Effector memory CD4-positive, alpha-beta T cell (primary cell): ENCODE measurements around the gene PROB1.

ENCODE experiments used
- DNase-seq, 3 donors: peaks; one replicate each; pipeline ENCODE4 v3.0.0-alpha.2; 2020
- H3K27ac ChIP-seq: 2 replicates; pipeline ENCODE4 v1.7.0; 2013; ENCODE audit warnings: mild to moderate bottlenecking, low read length, moderate library complexity; ENCODE audit not compliant: insufficient read depth, poor library complexity, severe bottlenecking
- H3K27me3 ChIP-seq: replicated peaks from 2 replicates; pipeline ENCODE4 v1.7.0; 2013; ENCODE audit warnings: mild to moderate bottlenecking, low read length; ENCODE audit not compliant: insufficient read depth, control insufficient read depth, poor library complexity, severe bottlenecking
- H3K36me3 ChIP-seq: 2 replicates; pipeline ENCODE4 v1.7.0; 2013; ENCODE audit warnings: mild to moderate bottlenecking, low read length, moderate library complexity; ENCODE audit not compliant: control insufficient read depth, insufficient read depth
- H3K4me1 ChIP-seq: 2 replicates; pipeline ENCODE4 v1.7.0; 2013; ENCODE audit warnings: low read length, mild to moderate bottlenecking; ENCODE audit not compliant: control insufficient read depth, insufficient read depth, poor library complexity, severe bottlenecking
- H3K4me3 ChIP-seq: 2 replicates; pipeline ENCODE4 v1.7.0; 2013; ENCODE audit warnings: low read length, low read depth, mild to moderate bottlenecking; ENCODE audit not compliant: insufficient read depth, poor library complexity, severe bottlenecking
- H3K9me3 ChIP-seq: 2 replicates; pipeline ENCODE4 v1.7.0; 2013; ENCODE audit warnings: mild to moderate bottlenecking, low read length, moderate library complexity; ENCODE audit not compliant: control insufficient read depth

The PROB1 gene

GRCh38 chr5:139403787-139404483 is 9.0 kb upstream of the PROB1 start, which contains the start of gene SPATA24:
TSS of gene SPATA24 (minus strand) at chr5:139404089. CDS start at chr5:139404060, 29 bp downstream.
- Histone ChIP-seq H3K4me3 (peak within 1 kb of the TSS; percentile 52), H3K4me1 (peaks cover 8% of the 10 kb centered on the region), H3K27ac (peak within 1 kb of the TSS; percentile 83), H3K27me3 (no peaks in the 10 kb centered on the region), H3K9me3 (no peaks in the 10 kb centered on the region), H3K36me3 (no peaks in the 10 kb centered on the region)
- DNase-seq = peak; percentile 91 to 97 (median 96)

- Histone ChIP-seq H3K4me1 (peaks cover 8% of the 10 kb centered on the region), H3K27me3 (no peaks in the 10 kb centered on the region), H3K27ac (peak overlapping the region; percentile 83), H3K9me3 (no peaks in the 10 kb centered on the region), H3K36me3 (no peaks in the 10 kb centered on the region), H3K4me3 (peak overlapping the region; percentile 52)
- DNase-seq = no peak
These were observed 8.5 kb upstream of the PROB1 start for GRCh38 chr5:139403418-139403786.

GRCh38 chr5:139402561-139403158 is 7.8 kb upstream of the PROB1 start:
- Histone ChIP-seq H3K9me3 (no peaks in the 10 kb centered on the region), H3K4me1 (peaks cover 8% of the 10 kb centered on the region), H3K27me3 (no peaks in the 10 kb centered on the region), H3K36me3 (no peaks in the 10 kb centered on the region), H3K27ac (no peak overlapping the region), H3K4me3 (no peak overlapping the region)
- DNase-seq = no peak

GRCh38 chr5:139401546-139401945 is 6.6 kb upstream of the PROB1 start:
- Histone ChIP-seq H3K4me1 (peaks cover 8% of the 10 kb centered on the region), H3K4me3 (no peak overlapping the region)

GRCh38 chr5:139399501-139400121 is 4.7 kb upstream of the PROB1 start:
- Histone ChIP-seq H3K27ac (no peak overlapping the region), H3K4me3 (no peak overlapping the region), H3K36me3 (no peaks in the 10 kb centered on the region), H3K9me3 (no peaks in the 10 kb centered on the region), H3K4me1 (peaks cover 6% of the 10 kb centered on the region), H3K27me3 (no peaks in the 10 kb centered on the region)
- no peak for DNase-seq

More at GRCh38 chr5:139401546-139401945, 6.6 kb upstream of the PROB1 start:
- no peak for DNase-seq
- Histone ChIP-seq H3K27me3 (no peaks in the 10 kb centered on the region), H3K27ac (no peak overlapping the region), H3K9me3 (no peaks in the 10 kb centered on the region), H3K36me3 (no peaks in the 10 kb centered on the region)

- Histone ChIP-seq H3K4me3 (no peak overlapping the region), H3K27me3 (no peaks in the 10 kb centered on the region), H3K4me1 (peaks cover 16% of the 10 kb centered on the region), H3K36me3 (no peaks in the 10 kb centered on the region), H3K9me3 (no peaks in the 10 kb centered on the region), H3K27ac (no peak overlapping the region)
- no peak for DNase-seq
These were observed 3.0 kb upstream of the PROB1 start for GRCh38 chr5:139397921-139398320.

GRCh38 chr5:139396691-139397090 is 1.8 kb upstream of the PROB1 start:
- Histone ChIP-seq H3K4me1 (peaks cover 24% of the 10 kb centered on the region), H3K27me3 (no peaks in the 10 kb centered on the region), H3K9me3 (no peaks in the 10 kb centered on the region), H3K36me3 (no peaks in the 10 kb centered on the region), H3K4me3 (no peak overlapping the region), H3K27ac (no peak overlapping the region)
- DNase-seq = no peak

- DNase-seq = no peak
- Histone ChIP-seq H3K27ac (no peak overlapping the region), H3K4me3 (no peak overlapping the region), H3K9me3 (no peaks in the 10 kb centered on the region), H3K27me3 (no peaks in the 10 kb centered on the region), H3K4me1 (peaks cover 30% of the 10 kb centered on the region), H3K36me3 (no peaks in the 10 kb centered on the region)
These were observed 1.1 kb upstream of the PROB1 start for GRCh38 chr5:139395844-139396640.

- H3K4me3 ChIP-seq = peak overlapping the region; percentile 87
- no peak overlapping the region for H3K27ac ChIP-seq
- no peaks in the 10 kb centered on the region for H3K27me3 ChIP-seq
- peak in 1 of 3 donors; percentile 39 for DNase-seq
- H3K9me3 ChIP-seq = no peaks in the 10 kb centered on the region
- no peaks in the 10 kb centered on the region for H3K36me3 ChIP-seq
- H3K4me1 ChIP-seq = peaks cover 44% of the 10 kb centered on the region
These were observed 716 bp downstream of the PROB1 start for GRCh38 chr5:139394123-139394653.
